ENCODE results near the gene PCDH12.

- TF ChIP-seq EZH2 (IDR thresholded peaks at IDR 0.05; ENCODE audit: borderline replicate concordance, low read depth, low read length, poor library complexity, severe bottlenecking) (no peak), CTCF (conservative IDR thresholded peaks at IDR 0.05; ENCODE audit: low read depth, low read length) (no peak)
Observed at GRCh38 chr5:141941779-141942178, 16.2 kb downstream of the PCDH12 start.

Measured in A673 (cell line).